GM12875 (cell line): ENCODE measurements around the gene REEP3.

Experiments used
- H3K4me3 ChIP-seq: one replicate; pipeline ENCODE4 v1.5.1; 2011; ENCODE audit warnings: low read depth, low read length, control low read depth
- TF ChIP-seq, protein P1 (sequence below): IDR thresholded peaks from 2 replicates; pipeline ENCODE4 v1.5.1; 2011; ENCODE audit warnings: low read depth, mild to moderate bottlenecking, control low read depth, inconsistent platforms, low read length, moderate library complexity, borderline replicate concordance; ENCODE audit not compliant: insufficient read depth

Gene REEP3

DNA sequence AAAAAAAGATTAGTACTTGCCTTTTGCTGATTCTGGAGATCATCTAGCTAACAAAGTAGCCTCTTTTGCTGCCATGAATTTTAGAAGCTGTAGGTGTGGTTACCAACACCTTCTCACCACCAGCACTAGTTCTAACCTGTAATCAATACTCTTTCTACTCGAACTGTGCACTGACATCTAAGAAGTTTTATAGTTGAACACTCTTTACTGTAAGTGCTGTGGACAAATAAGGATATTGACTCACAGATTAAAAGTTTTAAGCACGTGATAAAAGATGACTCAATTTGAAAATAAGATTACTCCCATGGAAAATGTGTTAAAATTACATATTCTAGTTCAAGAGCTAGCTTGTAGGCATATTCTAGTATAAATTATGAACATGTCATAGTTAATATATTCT, 89.9 kb downstream of the REEP3 start:
- TF ChIP-seq, protein P1, sequence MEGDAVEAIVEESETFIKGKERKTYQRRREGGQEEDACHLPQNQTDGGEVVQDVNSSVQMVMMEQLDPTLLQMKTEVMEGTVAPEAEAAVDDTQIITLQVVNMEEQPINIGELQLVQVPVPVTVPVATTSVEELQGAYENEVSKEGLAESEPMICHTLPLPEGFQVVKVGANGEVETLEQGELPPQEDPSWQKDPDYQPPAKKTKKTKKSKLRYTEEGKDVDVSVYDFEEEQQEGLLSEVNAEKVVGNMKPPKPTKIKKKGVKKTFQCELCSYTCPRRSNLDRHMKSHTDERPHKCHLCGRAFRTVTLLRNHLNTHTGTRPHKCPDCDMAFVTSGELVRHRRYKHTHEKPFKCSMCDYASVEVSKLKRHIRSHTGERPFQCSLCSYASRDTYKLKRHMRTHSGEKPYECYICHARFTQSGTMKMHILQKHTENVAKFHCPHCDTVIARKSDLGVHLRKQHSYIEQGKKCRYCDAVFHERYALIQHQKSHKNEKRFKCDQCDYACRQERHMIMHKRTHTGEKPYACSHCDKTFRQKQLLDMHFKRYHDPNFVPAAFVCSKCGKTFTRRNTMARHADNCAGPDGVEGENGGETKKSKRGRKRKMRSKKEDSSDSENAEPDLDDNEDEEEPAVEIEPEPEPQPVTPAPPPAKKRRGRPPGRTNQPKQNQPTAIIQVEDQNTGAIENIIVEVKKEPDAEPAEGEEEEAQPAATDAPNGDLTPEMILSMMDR, result no peak
- H3K4me3 ChIP-seq, result no peak overlapping the region

DNA sequence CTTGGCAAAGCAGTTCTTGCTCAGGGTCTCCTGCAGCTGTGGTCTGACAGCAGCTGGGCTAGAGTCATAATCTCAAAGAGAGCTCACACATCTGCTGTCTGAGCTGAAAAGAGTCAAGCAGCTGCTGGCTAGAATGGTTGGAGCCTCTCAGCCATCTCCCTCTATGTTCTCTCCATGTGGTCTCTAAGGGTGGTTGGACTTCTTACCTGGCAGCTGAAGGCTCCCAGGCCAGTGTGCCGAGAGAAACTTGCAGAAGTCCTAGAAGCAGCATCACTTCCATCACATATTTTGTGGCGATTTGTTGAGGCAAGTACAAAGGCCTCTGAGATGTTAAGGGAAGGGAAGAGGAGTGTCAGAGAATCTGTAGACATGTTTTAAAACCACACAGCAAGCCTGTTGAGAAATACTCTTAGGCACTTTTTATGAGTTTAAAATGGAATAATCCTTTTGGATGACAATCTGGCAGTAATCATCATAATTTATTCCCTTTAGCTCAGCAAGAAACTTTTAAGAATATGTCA, 93.2 kb downstream of the REEP3 start:
- TF ChIP-seq, protein P1, result no peak
- H3K4me3 ChIP-seq, result no peak overlapping the region

DNA sequence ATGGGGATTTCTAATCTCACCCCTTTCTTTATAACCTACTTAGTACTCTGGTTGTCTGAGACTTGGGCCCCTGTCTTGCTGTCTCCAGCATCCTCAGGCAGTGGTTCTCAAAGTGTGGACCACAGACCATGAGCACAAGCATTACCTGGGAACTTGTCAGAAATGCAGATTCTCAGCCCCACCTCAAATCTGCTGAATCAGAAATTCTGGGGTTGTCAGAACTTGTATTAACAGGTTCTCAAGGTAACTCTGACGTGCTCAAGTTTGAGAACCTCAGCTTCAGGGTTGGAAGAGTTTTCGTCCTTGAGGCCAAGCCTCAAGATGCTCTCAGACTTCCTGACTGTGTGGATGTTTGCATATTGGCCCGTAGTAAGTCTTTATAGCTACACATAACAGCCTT, 97.4 kb downstream of the REEP3 start:
- no peak overlapping the region for H3K4me3 ChIP-seq
- TF ChIP-seq, protein P1, result no peak

DNA sequence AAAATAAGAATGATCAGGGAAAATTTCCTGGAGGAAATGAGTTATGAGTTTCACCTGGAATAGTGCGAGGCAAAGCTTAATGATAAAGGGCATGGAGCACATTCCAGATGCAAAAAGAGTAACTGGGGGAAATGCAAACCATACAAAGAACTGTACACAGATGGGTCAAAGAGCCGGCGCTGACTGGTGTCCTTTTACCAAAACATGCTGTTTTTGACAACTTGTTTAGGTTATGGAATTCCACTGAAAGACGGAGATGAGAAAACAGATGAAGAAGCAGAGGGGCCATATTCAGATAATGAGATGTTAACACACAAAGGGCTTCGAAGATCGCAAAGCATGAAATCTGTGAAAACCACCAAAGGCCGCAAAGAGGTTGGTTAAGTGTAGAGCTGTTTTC, 98.2 kb downstream of the REEP3 start:
- no peak overlapping the region for H3K4me3 ChIP-seq
- TF ChIP-seq, protein P1, result no peak

DNA sequence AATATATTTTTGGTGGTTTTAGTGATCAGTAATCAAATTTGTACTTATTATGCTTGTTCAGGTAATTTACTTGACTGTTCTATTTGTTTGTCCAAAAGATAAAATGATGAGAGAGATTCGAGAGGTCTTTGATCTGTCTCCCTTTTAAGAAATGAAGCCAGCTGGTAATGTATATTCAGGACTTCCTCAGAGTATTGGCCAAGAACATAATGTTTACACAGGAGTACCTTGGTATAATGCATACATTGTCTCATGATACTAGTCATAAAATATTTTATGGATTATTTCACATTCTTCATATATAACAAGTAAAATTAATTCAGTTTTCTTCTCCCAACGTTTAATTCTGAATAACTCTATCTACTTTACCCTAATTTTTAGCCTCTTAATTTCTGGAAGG, 100.9 kb downstream of the REEP3 start:
- TF ChIP-seq, protein P1, result no peak
- H3K4me3 ChIP-seq, result no peak overlapping the region

DNA sequence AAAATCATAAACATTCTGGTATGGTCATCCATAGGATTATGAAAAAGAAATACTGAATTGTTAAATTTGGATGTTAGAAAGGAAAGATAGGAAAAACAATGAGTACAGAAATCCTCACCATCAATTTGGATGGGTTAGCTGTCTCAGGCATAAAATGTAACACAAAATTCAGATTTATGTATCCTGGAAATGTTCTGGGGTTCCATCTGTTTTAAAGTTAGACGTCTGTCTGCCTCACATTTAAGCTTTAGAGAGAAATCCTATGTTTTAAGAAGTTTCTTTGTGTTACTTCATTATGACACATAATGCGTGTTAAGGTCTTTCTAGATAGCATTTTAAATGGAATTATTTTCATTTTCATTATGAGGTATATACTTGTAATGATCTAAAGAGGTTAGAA, 103.5 kb downstream of the REEP3 start:
- no peak overlapping the region for H3K4me3 ChIP-seq
- TF ChIP-seq, protein P1, result no peak

DNA sequence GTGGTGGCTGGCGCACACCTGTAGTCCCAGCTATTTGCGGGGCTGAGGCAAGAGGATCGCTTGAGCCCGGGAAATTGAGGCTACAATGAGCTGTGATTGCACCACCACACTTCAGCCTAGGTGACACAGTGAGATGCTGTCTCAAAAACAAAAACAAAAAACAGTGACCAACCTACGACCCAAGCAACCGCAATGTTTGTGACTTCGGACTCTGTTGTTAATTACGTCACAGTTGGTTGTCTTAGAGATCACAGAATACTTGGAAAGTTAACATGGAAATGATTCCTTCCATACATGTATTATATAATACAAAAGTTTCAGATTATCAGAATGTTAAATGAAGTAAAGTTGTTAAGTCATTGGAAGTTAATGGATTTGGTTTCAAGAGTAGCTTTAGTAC, 106.2 kb downstream of the REEP3 start:
- H3K4me3 ChIP-seq, result no peak overlapping the region
- TF ChIP-seq, protein P1, result no peak
